ENCODE results near the gene MED26. TPM values are rescaled to one million over a fixed set of nuclear protein-coding genes. Genes with fewer than 3 reads are reported as not detected.

The MED26 gene
- total RNA-seq, 1 experiment from 2014 or later, result 15.6 TPM

DNA sequence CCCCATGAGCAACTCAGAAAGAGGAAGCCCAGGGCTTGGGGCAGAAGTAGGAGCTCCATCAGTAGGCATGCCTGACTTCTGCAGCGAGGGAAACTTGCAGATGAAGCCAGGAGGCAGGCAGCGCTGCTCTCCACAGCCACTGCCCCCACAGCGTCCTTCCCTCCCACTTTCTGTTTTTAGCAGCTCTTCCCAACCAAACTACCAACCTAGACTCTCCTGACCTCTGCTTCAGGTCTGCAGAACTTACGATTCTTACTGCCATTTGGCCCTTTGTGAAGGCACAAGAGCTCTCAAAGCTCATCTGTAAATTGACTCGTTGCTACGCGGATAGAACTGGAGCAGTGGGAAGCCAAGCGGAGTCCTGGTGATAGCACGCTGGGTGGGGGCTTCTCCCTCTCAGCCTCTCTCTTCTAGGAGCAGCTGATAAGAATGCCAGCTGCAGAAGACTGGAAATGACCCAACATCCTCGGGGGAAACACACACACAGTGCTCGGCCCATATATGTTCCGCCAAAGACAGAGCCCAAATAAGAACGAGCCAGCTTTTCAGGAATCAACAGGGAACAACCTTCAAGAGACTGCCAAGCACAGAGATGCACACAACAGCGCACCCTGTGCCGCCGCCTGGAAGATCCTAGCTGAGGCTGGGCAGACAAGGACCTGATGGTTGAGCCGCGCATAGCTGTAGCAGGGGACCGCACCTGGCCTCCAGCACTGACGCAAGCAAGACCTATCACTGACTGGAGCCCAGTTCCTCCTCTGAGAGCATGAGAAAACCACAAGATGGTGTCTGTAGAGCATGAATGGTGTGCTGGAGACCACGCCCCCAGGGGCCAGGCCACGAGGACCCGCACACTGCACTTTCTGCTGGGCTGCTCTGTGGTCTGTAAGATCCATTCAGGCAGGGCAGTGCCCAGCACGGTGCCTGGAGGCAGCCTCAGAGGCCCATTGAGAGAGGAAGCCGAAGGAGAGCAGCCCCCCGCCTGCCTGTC lies 39.9 kb downstream of the MED26 start:
- ChIA-PET CTCF (no interaction called here), POLR2A (ENCODE audit: low non-redundant PET) (no interaction called here)
- H3K27me3 ChIP-seq (replicated peaks; ENCODE audit: insufficient read depth, low read depth, low read length, poor library complexity), result no peaks in the 10 kb centered on the region
- H3K4me3 ChIP-seq (ENCODE audit: low read depth, low read length, poor library complexity, severe bottlenecking), result no peak overlapping the region
- TF ChIP-seq EZH2 (IDR thresholded peaks at IDR 0.05; ENCODE audit: borderline replicate concordance, low read depth, low read length, poor library complexity, severe bottlenecking), result no peak
- TF ChIP-seq, protein P1, sequence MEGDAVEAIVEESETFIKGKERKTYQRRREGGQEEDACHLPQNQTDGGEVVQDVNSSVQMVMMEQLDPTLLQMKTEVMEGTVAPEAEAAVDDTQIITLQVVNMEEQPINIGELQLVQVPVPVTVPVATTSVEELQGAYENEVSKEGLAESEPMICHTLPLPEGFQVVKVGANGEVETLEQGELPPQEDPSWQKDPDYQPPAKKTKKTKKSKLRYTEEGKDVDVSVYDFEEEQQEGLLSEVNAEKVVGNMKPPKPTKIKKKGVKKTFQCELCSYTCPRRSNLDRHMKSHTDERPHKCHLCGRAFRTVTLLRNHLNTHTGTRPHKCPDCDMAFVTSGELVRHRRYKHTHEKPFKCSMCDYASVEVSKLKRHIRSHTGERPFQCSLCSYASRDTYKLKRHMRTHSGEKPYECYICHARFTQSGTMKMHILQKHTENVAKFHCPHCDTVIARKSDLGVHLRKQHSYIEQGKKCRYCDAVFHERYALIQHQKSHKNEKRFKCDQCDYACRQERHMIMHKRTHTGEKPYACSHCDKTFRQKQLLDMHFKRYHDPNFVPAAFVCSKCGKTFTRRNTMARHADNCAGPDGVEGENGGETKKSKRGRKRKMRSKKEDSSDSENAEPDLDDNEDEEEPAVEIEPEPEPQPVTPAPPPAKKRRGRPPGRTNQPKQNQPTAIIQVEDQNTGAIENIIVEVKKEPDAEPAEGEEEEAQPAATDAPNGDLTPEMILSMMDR (conservative IDR thresholded peaks at IDR 0.05; ENCODE audit: low read depth, low read length), result no peak
- H3K27ac ChIP-seq (ENCODE audit: low read depth, low read length, poor library complexity, severe bottlenecking), result peak overlapping the region; percentile 61
- intact Hi-C loops (cut with micrococcal nuclease; ENCODE audit: unreplicated experiment), result no loop called here
- no TSS peak for BruUV-seq (replicated peaks)
- H3K9me3 ChIP-seq (ENCODE audit: low read depth, low read length, poor library complexity, severe bottlenecking), result no peaks in the 10 kb centered on the region
- no peak for DNase-seq (ENCODE audit: low spot score)
- no peaks in the 10 kb centered on the region for H3K36me3 ChIP-seq (ENCODE audit: insufficient read depth, low read length, poor library complexity, severe bottlenecking)
- peaks cover 69% of the 10 kb centered on the region for H3K4me1 ChIP-seq (ENCODE audit: insufficient read depth, low read length, poor library complexity, severe bottlenecking)

DNA sequence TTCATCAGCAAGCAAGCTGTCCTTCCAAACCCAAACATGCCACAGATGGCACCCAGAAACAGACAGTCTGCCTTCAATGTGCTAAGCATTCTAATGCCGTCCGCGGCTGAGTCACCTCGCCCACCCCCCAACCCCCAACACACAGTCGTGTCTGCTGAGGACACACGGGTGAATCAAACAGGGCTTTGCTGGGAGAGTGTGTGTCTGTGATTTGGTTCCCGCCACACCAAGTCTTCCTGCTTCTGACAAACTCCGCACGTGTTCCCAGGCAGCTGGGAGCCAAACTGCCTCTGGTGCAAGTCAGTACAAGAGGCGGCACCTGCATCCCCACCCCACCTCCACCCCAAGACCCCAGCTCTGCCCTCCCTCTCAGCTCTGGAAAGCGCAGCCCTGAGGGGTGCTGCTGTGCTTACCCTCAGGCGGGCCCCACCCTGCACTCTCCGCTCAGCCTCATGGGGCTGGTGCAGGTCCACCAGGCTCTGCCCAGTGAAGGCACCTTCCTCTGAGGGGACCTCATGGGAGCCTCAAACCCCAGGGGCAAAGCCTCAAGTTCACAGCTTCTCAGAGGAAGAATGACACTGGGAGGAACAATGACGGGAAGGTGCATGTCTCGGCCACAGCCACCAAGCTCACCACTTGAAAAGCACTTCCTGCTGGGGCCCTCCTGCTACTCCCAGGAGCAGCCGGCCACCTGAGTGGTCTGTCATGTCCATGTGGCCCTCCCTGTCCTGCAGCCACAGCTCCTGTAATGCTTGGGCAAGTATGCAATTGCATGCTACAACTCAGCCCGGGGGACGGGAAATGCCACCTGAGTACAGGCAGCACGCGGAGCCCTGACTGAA lies 40.8 kb downstream of the MED26 start:
- Histone ChIP-seq H3K9me3 (ENCODE audit: low read depth, low read length, poor library complexity, severe bottlenecking) (no peaks in the 10 kb centered on the region), H3K36me3 (ENCODE audit: insufficient read depth, low read length, poor library complexity, severe bottlenecking) (no peaks in the 10 kb centered on the region), H3K4me1 (ENCODE audit: insufficient read depth, low read length, poor library complexity, severe bottlenecking) (peaks cover 70% of the 10 kb centered on the region), H3K4me3 (ENCODE audit: low read depth, low read length, poor library complexity, severe bottlenecking) (no peak overlapping the region), H3K27me3 (replicated peaks; ENCODE audit: insufficient read depth, low read depth, low read length, poor library complexity) (no peaks in the 10 kb centered on the region), H3K27ac (ENCODE audit: low read depth, low read length, poor library complexity, severe bottlenecking) (peak overlapping the region; percentile 52)
- no TSS peak for BruUV-seq (replicated peaks)
- POLR2A ChIA-PET (ENCODE audit: low non-redundant PET), result no interaction called here
- no peak for DNase-seq (ENCODE audit: low spot score)
- CTCF ChIA-PET, result no interaction called here
- TF ChIP-seq EZH2 (IDR thresholded peaks at IDR 0.05; ENCODE audit: borderline replicate concordance, low read depth, low read length, poor library complexity, severe bottlenecking), result no peak
- TF ChIP-seq, protein P1 (conservative IDR thresholded peaks at IDR 0.05; ENCODE audit: low read depth, low read length), result no peak
- intact Hi-C loops (cut with micrococcal nuclease; ENCODE audit: unreplicated experiment), result no loop called here

DNA sequence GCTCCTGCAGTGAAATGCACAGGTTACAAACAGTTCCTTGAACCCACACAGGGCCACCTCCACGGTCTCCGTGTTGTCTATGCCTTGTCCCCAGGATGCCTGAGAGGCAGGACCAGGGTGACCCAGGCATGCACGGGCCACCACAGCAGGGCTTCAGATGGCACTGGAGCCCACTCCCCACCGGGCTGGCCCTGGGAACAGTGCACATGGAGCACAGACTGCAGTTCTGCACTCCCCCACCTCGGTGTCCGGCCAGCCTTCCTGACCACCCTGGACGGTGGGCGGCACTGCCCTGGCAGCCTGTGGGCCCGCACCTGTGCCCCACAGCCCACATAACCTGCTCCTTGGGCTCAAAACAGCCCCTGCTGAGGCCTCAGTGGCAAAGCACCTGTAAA lies 41.5 kb downstream of the MED26 start:
- H3K27ac ChIP-seq (ENCODE audit: low read depth, low read length, poor library complexity, severe bottlenecking), result peak overlapping the region; percentile 52

More for the DNA sequence above, 41.5 kb downstream of the MED26 start:
- Histone ChIP-seq H3K27me3 (replicated peaks; ENCODE audit: insufficient read depth, low read depth, low read length, poor library complexity) (no peaks in the 10 kb centered on the region), H3K9me3 (ENCODE audit: low read depth, low read length, poor library complexity, severe bottlenecking) (no peaks in the 10 kb centered on the region), H3K4me3 (ENCODE audit: low read depth, low read length, poor library complexity, severe bottlenecking) (no peak overlapping the region), H3K36me3 (ENCODE audit: insufficient read depth, low read length, poor library complexity, severe bottlenecking) (no peaks in the 10 kb centered on the region), H3K4me1 (ENCODE audit: insufficient read depth, low read length, poor library complexity, severe bottlenecking) (peaks cover 70% of the 10 kb centered on the region)
- DNase-seq (ENCODE audit: low spot score), result no peak
- POLR2A ChIA-PET (ENCODE audit: low non-redundant PET), result no interaction called here
- BruUV-seq (replicated peaks), result no TSS peak
- no peak for TF ChIP-seq EZH2 (IDR thresholded peaks at IDR 0.05; ENCODE audit: borderline replicate concordance, low read depth, low read length, poor library complexity, severe bottlenecking)
- TF ChIP-seq, protein P1 (conservative IDR thresholded peaks at IDR 0.05; ENCODE audit: low read depth, low read length), result no peak
- intact Hi-C loops (cut with micrococcal nuclease; ENCODE audit: unreplicated experiment), result no loop called here
- CTCF ChIA-PET, result no interaction called here

All from A673 (cell line).